ENCODE measurements around the gene NTSR1.

GRCh38 chr20:62697468-62697912 is 11.1 kb upstream of the NTSR1 start:
- TF ChIP-seq CTCF (IDR thresholded peaks at IDR 0.05): no peak
- no peak for TF ChIP-seq POLR2A (IDR thresholded peaks at IDR 0.05)

All from right lobe of liver (tissue), 4 donors.